Astrocyte of the cerebellum (primary cell): ENCODE results near the gene ZNF423.

Source experiments
- DNase-seq: peaks from one replicate; pipeline ENCODE4 v3.0.0-alpha.2; 2011; ENCODE audit warnings: low read depth
- H3K4me3 ChIP-seq: 2 replicates; pipeline ENCODE4 v1.5.1; 2011; ENCODE audit warnings: mild to moderate bottlenecking, low read depth, low read length, moderate library complexity
- in situ Hi-C: cut with HindIII; loops from 2 replicates; pipeline ENCODE4 v1.10.0; 2017; ENCODE audit warnings: low sequenced_read_pairs
- TF ChIP-seq, protein P1 (sequence below): IDR thresholded peaks from 2 replicates; pipeline ENCODE4 v1.5.1; 2012; ENCODE audit warnings: low read length, low read depth, moderate library complexity, mild to moderate bottlenecking; ENCODE audit errors: missing control alignments

Gene ZNF423

GRCh38 chr16:49842972-49843371, 12.9 kb downstream of the ZNF423 start:
- H3K4me3 ChIP-seq, result no peak overlapping the region
- in situ Hi-C loops, result no loop called here
- TF ChIP-seq, protein P1, sequence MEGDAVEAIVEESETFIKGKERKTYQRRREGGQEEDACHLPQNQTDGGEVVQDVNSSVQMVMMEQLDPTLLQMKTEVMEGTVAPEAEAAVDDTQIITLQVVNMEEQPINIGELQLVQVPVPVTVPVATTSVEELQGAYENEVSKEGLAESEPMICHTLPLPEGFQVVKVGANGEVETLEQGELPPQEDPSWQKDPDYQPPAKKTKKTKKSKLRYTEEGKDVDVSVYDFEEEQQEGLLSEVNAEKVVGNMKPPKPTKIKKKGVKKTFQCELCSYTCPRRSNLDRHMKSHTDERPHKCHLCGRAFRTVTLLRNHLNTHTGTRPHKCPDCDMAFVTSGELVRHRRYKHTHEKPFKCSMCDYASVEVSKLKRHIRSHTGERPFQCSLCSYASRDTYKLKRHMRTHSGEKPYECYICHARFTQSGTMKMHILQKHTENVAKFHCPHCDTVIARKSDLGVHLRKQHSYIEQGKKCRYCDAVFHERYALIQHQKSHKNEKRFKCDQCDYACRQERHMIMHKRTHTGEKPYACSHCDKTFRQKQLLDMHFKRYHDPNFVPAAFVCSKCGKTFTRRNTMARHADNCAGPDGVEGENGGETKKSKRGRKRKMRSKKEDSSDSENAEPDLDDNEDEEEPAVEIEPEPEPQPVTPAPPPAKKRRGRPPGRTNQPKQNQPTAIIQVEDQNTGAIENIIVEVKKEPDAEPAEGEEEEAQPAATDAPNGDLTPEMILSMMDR, result no peak
- no peak for DNase-seq

- DNase-seq, result no peak
- in situ Hi-C loops, result no loop called here
- H3K4me3 ChIP-seq, result no peak overlapping the region
- TF ChIP-seq, protein P1, result no peak
Measured at GRCh38 chr16:49839017-49839825, 16.7 kb downstream of the ZNF423 start.

- TF ChIP-seq, protein P1, result no peak
- no peak overlapping the region for H3K4me3 ChIP-seq
- in situ Hi-C loops, result no loop called here
- no peak for DNase-seq
Measured at GRCh38 chr16:49838441-49839016, 17.4 kb downstream of the ZNF423 start.

- H3K4me3 ChIP-seq, result no peak overlapping the region
- in situ Hi-C loops, result no loop called here
- TF ChIP-seq, protein P1, result no peak
Measured at GRCh38 chr16:49837688-49838410, 18.1 kb downstream of the ZNF423 start.

GRCh38 chr16:49836668-49837067, 19.2 kb downstream of the ZNF423 start:
- DNase-seq, result no peak
- TF ChIP-seq, protein P1, result no peak
- in situ Hi-C loops, result no loop called here
- H3K4me3 ChIP-seq, result no peak overlapping the region

More at GRCh38 chr16:49837688-49838410, 18.1 kb downstream of the ZNF423 start:
- no peak for DNase-seq

DNA sequence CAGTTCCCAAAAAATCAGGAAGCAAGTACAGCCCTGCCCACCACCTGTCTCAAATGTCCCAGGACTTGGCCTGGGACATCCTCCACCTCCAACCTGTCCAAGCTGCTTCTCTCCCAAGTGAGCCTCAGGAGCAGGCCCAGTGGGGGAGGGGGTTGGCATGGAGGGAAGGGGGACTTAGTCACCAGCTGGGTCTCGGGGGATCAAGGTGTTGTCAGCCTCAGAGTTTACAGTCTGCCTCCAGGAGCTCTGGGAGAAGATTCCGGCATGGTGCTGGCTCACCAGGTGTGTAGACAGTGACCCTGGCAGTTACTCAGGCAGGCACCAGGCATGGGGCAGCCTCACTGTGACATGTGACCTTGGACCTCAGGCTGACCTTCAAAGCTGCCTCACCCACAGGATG, 19.7 kb downstream of the ZNF423 start:
- DNase-seq, result no peak
- H3K4me3 ChIP-seq, result no peak overlapping the region
- TF ChIP-seq, protein P1, result no peak
- in situ Hi-C loops, result no loop called here
